WTC11 (cell line): ENCODE results near the gene TUBGCP3. TPM values are rescaled to one million over a fixed set of nuclear protein-coding genes. Genes with fewer than 3 reads are reported as not detected.

Source experiments
- ATAC-seq: fragments of 200-7000 bp; cut with Tn5 transposase; 2 replicates; pipeline ENCODE4 v1.10.0; 2021; ENCODE audit warnings: mild to moderate bottlenecking, moderate library complexity
- CTCF ChIA-PET: fragments of 300-600 bp; sonication (Branson Sonifier 250); formaldehyde crosslinking; loops from one replicate; lab custom pipeline; 2021; ENCODE audit warnings: antibody characterized with exemption; lab: Charles Lee
- POLR2A ChIA-PET: fragments of 350-600 bp; sonication (Branson Sonifier 250); formaldehyde crosslinking; loops from one replicate; lab custom pipeline; 2021; ENCODE audit warnings: antibody characterized with exemption; lab: Charles Lee
- DNase-seq: peaks from one replicate; pipeline ENCODE4 v3.0.0; 2021; ENCODE audit warnings: low spot score
- H3K27ac Mint-ChIP-seq: 2 replicates; pipeline ENCODE4 v1.8.0; 2021; ENCODE audit warnings: mixed read lengths
- H3K27me3 Mint-ChIP-seq: 2 replicates; pipeline ENCODE4 v1.8.0; 2021; ENCODE audit warnings: low read depth, mild to moderate bottlenecking, moderate library complexity, mixed read lengths
- H3K36me3 Mint-ChIP-seq: 2 replicates; pipeline ENCODE4 v1.8.0; 2021; ENCODE audit warnings: mixed read lengths
- H3K4me1 Mint-ChIP-seq: 2 replicates; pipeline ENCODE4 v1.8.0; 2022; ENCODE audit warnings: mixed read lengths
- H3K4me3 Mint-ChIP-seq: 2 replicates; pipeline ENCODE4 v1.8.0; 2021; ENCODE audit warnings: mild to moderate bottlenecking, moderate library complexity, mixed read lengths
- H3K9me3 Mint-ChIP-seq: 2 replicates; pipeline ENCODE4 v1.8.0; 2021; ENCODE audit warnings: mixed read lengths
- ATF1 ChIP-seq: sonication (generic); formaldehyde crosslinking; IDR thresholded peaks from 2 replicates; pipeline ENCODE4 v1.8.1; 2023; ENCODE audit warnings: mild to moderate bottlenecking, moderate library complexity, missing genetic modification reagents
- CBFB ChIP-seq: sonication (generic); formaldehyde crosslinking; IDR thresholded peaks from 2 replicates; pipeline ENCODE4 v1.8.1; 2022; ENCODE audit warnings: mild to moderate bottlenecking, low read depth, missing genetic modification reagents
- FOXJ3 ChIP-seq: sonication (generic); formaldehyde crosslinking; IDR thresholded peaks from 2 replicates; pipeline ENCODE4 v1.9.0; 2021; ENCODE audit warnings: missing genetic modification reagents, mild to moderate bottlenecking, borderline replicate concordance
- FOXP1 ChIP-seq: sonication (generic); formaldehyde crosslinking; IDR thresholded peaks from 2 replicates; pipeline ENCODE4 v1.8.0; 2022; ENCODE audit warnings: missing genetic modification reagents, mild to moderate bottlenecking, moderate library complexity, borderline replicate concordance
- GABPB1 ChIP-seq: sonication (generic); formaldehyde crosslinking; IDR thresholded peaks from 2 replicates; pipeline ENCODE4 v1.8.1; 2023; ENCODE audit warnings: mild to moderate bottlenecking, missing genetic modification reagents
- IRF2 ChIP-seq: sonication (generic); formaldehyde crosslinking; IDR thresholded peaks from 2 replicates; pipeline ENCODE4 v1.8.0; 2022; ENCODE audit warnings: low read depth, missing genetic modification reagents, borderline replicate concordance
- NR1H2 ChIP-seq: sonication (generic); formaldehyde crosslinking; IDR thresholded peaks from 2 replicates; pipeline ENCODE4 v1.9.0; 2021; ENCODE audit warnings: mild to moderate bottlenecking, moderate library complexity, missing genetic modification reagents
- SMAD4 ChIP-seq: sonication (generic); formaldehyde crosslinking; IDR thresholded peaks from 2 replicates; pipeline ENCODE4 v1.8.0; 2022; ENCODE audit warnings: mild to moderate bottlenecking, missing genetic modification reagents
- SOX15 ChIP-seq: fragments of 250-450 bp; sonication (Bioruptor Pico); IDR thresholded peaks from 2 replicates; pipeline ENCODE4 v1.9.0; 2021; ENCODE audit warnings: mild to moderate bottlenecking
- ZBTB21 ChIP-seq: sonication (generic); formaldehyde crosslinking; IDR thresholded peaks from 2 replicates; pipeline ENCODE4 v1.8.1; 2023; ENCODE audit warnings: mild to moderate bottlenecking, missing genetic modification reagents, borderline replicate concordance
- ZNF219 ChIP-seq: sonication (generic); formaldehyde crosslinking; IDR thresholded peaks from 2 replicates; pipeline ENCODE4 v1.8.0; 2023; ENCODE audit warnings: missing genetic modification reagents, mild to moderate bottlenecking, borderline replicate concordance
- ZNF416 ChIP-seq: fragments of 250-450 bp; sonication (Bioruptor Pico); IDR thresholded peaks from 2 replicates; pipeline ENCODE4 v1.9.0; 2021; ENCODE audit warnings: mild to moderate bottlenecking, inconsistent platforms
- total RNA-seq: library from RNA; stranded (reverse); gene quantifications from 3 replicates; pipeline ENCODE4 v1.2.3, GENCODE V29; 2021
- TF ChIP-seq, protein P1 (sequence below): fragments of 250-450 bp; sonication (Bioruptor Pico); IDR thresholded peaks from 2 replicates; pipeline ENCODE4 v1.8.0; 2021; ENCODE audit warnings: mild to moderate bottlenecking
- TF ChIP-seq, protein P2 (sequence below): sonication (generic); formaldehyde crosslinking; IDR thresholded peaks from 2 replicates; pipeline ENCODE4 v1.8.1; 2023; ENCODE audit warnings: mild to moderate bottlenecking, missing genetic modification reagents, moderate library complexity
- TF ChIP-seq, protein P3 (sequence below): sonication (generic); formaldehyde crosslinking; IDR thresholded peaks from 2 replicates; pipeline ENCODE4 v1.8.0; 2023; ENCODE audit warnings: mild to moderate bottlenecking, missing genetic modification reagents
- TF ChIP-seq, protein P4 (sequence below): sonication (generic); formaldehyde crosslinking; IDR thresholded peaks from 2 replicates; pipeline ENCODE4 v1.8.1; 2023; ENCODE audit warnings: mild to moderate bottlenecking, missing genetic modification reagents
- TF ChIP-seq, protein P5 (sequence below): sonication (generic); formaldehyde crosslinking; IDR thresholded peaks from 2 replicates; pipeline ENCODE4 v1.8.0; 2022; ENCODE audit warnings: mild to moderate bottlenecking, missing genetic modification reagents
- TF ChIP-seq, protein P6 (sequence below): sonication (generic); formaldehyde crosslinking; IDR thresholded peaks from 2 replicates; pipeline ENCODE4 v1.8.1; 2023; ENCODE audit warnings: mild to moderate bottlenecking, missing genetic modification reagents
- TF ChIP-seq, protein P7 (sequence below): sonication (generic); formaldehyde crosslinking; IDR thresholded peaks from 2 replicates; pipeline ENCODE4 v1.8.1; 2022; ENCODE audit warnings: low read depth, missing genetic modification reagents, borderline replicate concordance

TUBGCP3 gene
- total RNA-seq, 1 experiment from 2014 or later = 29.9 TPM

DNA sequence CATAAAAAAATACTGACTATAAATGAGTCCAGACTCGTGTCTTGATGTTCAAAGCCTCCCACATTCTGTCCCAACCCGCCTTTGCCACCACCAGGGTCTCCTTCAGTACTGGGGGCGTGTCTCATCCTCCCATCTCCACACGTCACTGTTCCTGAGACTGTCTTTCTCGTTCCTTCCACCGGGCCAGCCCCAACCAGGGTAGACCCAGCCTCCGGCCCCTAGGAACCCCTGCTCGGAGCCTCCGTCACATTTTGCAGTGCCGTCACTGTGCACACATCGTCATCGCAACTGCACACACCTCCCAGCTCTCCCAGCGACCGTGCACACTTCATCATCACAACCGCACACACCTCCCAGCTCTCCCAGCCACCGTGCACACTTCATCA is 138.4 kb downstream of the TUBGCP3 start:
- no peak for ATAC-seq
- H3K27ac Mint-ChIP-seq = no peak overlapping the region
- H3K4me1 Mint-ChIP-seq = no peaks in the 10 kb centered on the region

DNA sequence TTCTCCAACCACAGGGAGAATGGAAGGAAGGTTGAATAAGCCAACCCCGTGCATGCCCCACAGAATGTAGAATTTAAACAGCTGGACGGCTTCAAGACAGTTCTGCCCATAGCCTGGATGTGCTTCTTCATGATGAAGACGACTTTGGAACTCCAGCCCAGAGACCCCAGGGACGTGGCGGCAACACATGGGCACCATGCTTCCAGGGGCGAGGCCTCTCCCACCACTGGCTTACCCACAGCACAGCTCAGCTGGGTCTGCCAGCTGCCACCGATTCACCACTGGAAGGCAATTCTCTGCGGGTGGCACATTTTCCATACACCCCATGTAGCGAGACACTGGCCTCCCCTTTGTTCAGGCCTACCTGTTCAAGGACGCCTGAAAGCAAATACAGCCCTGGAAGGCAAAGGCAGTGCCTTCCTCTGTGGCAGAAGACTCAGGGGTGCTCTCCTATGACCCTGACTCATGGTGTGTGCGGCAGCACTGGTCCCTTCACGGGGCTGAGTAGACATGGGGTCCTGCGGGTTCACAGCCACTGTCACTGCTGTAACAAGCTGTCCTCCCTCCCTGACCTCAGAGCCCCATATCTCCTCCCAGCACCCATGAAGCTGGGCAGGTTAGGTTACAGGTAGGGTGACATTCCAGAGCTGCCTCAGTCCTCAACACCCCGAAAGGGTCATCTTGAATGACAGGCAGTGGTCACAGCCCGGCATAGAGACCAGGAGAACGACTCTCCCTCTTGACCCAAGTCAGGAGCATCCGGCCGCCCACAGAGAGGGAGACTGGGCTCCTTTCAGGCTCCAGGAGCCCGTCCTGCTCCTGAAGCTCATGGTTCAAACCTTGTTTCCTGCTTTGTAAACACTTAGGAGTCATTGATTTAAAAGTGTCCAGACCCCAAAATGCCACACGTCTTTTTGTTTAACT is 139.1 kb downstream of the TUBGCP3 start:
- Mint-ChIP-seq H3K27ac (no peak overlapping the region), H3K36me3 (no peaks in the 10 kb centered on the region)
- DNase-seq = no peak
- no peak for TF ChIP-seq FOXP1 (CRISPR knock-in tag)
- TF ChIP-seq ZNF416 (CRISPR knock-in tag) = no peak
- no peak for TF ChIP-seq ATF1
- TF ChIP-seq SOX15 = no peak
- no peak for TF ChIP-seq FOXJ3 (CRISPR knock-in tag)
- no peak for TF ChIP-seq NR1H2 (CRISPR knock-in tag)
- TF ChIP-seq ZNF219 (CRISPR knock-in tag) = no peak
- TF ChIP-seq IRF2 (CRISPR knock-in tag) = no peak
- TF ChIP-seq, protein P1, sequence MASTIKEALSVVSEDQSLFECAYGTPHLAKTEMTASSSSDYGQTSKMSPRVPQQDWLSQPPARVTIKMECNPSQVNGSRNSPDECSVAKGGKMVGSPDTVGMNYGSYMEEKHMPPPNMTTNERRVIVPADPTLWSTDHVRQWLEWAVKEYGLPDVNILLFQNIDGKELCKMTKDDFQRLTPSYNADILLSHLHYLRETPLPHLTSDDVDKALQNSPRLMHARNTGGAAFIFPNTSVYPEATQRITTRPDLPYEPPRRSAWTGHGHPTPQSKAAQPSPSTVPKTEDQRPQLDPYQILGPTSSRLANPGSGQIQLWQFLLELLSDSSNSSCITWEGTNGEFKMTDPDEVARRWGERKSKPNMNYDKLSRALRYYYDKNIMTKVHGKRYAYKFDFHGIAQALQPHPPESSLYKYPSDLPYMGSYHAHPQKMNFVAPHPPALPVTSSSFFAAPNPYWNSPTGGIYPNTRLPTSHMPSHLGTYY (CRISPR knock-in tag) = no peak
- no peak for TF ChIP-seq GABPB1
- TF ChIP-seq, all 79 proteins: peak for 0
- Mint-ChIP-seq H3K27me3 (peaks cover 3% of the 10 kb centered on the region; the same call in 1 of the 2 replicates), H3K9me3 (no peaks in the 10 kb centered on the region), H3K4me1 (0 out of 2 replicates have a peak, but pooled peaks cover under 1% of the 10 kb centered on the region), H3K4me3 (no peak overlapping the region)
- no peak for ATAC-seq
- CTCF ChIA-PET = no interaction called here
- POLR2A ChIA-PET = no interaction called here

More for the DNA sequence above, 138.4 kb downstream of the TUBGCP3 start:
- no peaks in the 10 kb centered on the region for H3K36me3 Mint-ChIP-seq
- TF ChIP-seq GABPB1 = no peak
- TF ChIP-seq, protein P2, sequence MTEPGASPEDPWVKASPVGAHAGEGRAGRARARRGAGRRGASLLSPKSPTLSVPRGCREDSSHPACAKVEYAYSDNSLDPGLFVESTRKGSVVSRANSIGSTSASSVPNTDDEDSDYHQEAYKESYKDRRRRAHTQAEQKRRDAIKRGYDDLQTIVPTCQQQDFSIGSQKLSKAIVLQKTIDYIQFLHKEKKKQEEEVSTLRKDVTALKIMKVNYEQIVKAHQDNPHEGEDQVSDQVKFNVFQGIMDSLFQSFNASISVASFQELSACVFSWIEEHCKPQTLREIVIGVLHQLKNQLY (CRISPR knock-in tag) = no peak
- no peak for TF ChIP-seq ZBTB21 (CRISPR knock-in tag)
- TF ChIP-seq, protein P3, sequence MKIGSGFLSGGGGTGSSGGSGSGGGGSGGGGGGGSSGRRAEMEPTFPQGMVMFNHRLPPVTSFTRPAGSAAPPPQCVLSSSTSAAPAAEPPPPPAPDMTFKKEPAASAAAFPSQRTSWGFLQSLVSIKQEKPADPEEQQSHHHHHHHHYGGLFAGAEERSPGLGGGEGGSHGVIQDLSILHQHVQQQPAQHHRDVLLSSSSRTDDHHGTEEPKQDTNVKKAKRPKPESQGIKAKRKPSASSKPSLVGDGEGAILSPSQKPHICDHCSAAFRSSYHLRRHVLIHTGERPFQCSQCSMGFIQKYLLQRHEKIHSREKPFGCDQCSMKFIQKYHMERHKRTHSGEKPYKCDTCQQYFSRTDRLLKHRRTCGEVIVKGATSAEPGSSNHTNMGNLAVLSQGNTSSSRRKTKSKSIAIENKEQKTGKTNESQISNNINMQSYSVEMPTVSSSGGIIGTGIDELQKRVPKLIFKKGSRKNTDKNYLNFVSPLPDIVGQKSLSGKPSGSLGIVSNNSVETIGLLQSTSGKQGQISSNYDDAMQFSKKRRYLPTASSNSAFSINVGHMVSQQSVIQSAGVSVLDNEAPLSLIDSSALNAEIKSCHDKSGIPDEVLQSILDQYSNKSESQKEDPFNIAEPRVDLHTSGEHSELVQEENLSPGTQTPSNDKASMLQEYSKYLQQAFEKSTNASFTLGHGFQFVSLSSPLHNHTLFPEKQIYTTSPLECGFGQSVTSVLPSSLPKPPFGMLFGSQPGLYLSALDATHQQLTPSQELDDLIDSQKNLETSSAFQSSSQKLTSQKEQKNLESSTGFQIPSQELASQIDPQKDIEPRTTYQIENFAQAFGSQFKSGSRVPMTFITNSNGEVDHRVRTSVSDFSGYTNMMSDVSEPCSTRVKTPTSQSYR (CRISPR knock-in tag) = no peak
- TF ChIP-seq NR1H2 (CRISPR knock-in tag) = no peak
- TF ChIP-seq, protein P4, sequence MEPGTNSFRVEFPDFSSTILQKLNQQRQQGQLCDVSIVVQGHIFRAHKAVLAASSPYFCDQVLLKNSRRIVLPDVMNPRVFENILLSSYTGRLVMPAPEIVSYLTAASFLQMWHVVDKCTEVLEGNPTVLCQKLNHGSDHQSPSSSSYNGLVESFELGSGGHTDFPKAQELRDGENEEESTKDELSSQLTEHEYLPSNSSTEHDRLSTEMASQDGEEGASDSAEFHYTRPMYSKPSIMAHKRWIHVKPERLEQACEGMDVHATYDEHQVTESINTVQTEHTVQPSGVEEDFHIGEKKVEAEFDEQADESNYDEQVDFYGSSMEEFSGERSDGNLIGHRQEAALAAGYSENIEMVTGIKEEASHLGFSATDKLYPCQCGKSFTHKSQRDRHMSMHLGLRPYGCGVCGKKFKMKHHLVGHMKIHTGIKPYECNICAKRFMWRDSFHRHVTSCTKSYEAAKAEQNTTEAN (CRISPR knock-in tag) = no peak
- no peak for TF ChIP-seq CBFB (CRISPR knock-in tag)
- TF ChIP-seq, protein P5, sequence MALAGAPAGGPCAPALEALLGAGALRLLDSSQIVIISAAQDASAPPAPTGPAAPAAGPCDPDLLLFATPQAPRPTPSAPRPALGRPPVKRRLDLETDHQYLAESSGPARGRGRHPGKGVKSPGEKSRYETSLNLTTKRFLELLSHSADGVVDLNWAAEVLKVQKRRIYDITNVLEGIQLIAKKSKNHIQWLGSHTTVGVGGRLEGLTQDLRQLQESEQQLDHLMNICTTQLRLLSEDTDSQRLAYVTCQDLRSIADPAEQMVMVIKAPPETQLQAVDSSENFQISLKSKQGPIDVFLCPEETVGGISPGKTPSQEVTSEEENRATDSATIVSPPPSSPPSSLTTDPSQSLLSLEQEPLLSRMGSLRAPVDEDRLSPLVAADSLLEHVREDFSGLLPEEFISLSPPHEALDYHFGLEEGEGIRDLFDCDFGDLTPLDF (CRISPR knock-in tag) = no peak
- TF ChIP-seq FOXP1 (CRISPR knock-in tag) = no peak
- TF ChIP-seq SMAD4 (CRISPR knock-in tag) = no peak
- TF ChIP-seq, protein P6, sequence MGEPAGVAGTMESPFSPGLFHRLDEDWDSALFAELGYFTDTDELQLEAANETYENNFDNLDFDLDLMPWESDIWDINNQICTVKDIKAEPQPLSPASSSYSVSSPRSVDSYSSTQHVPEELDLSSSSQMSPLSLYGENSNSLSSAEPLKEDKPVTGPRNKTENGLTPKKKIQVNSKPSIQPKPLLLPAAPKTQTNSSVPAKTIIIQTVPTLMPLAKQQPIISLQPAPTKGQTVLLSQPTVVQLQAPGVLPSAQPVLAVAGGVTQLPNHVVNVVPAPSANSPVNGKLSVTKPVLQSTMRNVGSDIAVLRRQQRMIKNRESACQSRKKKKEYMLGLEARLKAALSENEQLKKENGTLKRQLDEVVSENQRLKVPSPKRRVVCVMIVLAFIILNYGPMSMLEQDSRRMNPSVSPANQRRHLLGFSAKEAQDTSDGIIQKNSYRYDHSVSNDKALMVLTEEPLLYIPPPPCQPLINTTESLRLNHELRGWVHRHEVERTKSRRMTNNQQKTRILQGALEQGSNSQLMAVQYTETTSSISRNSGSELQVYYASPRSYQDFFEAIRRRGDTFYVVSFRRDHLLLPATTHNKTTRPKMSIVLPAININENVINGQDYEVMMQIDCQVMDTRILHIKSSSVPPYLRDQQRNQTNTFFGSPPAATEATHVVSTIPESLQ (CRISPR knock-in tag) = no peak
- TF ChIP-seq, protein P7, sequence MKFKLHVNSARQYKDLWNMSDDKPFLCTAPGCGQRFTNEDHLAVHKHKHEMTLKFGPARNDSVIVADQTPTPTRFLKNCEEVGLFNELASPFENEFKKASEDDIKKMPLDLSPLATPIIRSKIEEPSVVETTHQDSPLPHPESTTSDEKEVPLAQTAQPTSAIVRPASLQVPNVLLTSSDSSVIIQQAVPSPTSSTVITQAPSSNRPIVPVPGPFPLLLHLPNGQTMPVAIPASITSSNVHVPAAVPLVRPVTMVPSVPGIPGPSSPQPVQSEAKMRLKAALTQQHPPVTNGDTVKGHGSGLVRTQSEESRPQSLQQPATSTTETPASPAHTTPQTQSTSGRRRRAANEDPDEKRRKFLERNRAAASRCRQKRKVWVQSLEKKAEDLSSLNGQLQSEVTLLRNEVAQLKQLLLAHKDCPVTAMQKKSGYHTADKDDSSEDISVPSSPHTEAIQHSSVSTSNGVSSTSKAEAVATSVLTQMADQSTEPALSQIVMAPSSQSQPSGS (CRISPR knock-in tag) = no peak
- POLR2A ChIA-PET = no interaction called here
- DNase-seq = no peak
- CTCF ChIA-PET = no interaction called here
- H3K9me3 Mint-ChIP-seq = no peaks in the 10 kb centered on the region
- H3K27me3 Mint-ChIP-seq = no peaks in the 10 kb centered on the region
- H3K4me3 Mint-ChIP-seq = no peak overlapping the region
